A673 (cell line): Measurements from ENCODE around the gene FLT3.

Experiments used
- CTCF ChIP-seq: fragments of 300-800, 200-600 bp; sonication (generic); conservative IDR thresholded peaks from 2 replicates; pipeline ENCODE4 v1.5.1; 2017; ENCODE audit warnings: low read depth, mild to moderate bottlenecking, antibody characterized with exemption, low read length, moderate library complexity, mixed read lengths
- EZH2 ChIP-seq: fragments of 200-600 bp; sonication (generic); IDR thresholded peaks from 2 replicates; pipeline ENCODE4 v1.6.1; 2017; ENCODE audit warnings: borderline replicate concordance, low read depth, mild to moderate bottlenecking, mixed read lengths, antibody characterized with exemption, low read length; ENCODE audit not compliant: poor library complexity, severe bottlenecking

GRCh38 chr13:27978301-27978968 is 121.9 kb downstream of the FLT3 start:
- TF ChIP-seq CTCF (no peak), EZH2 (no peak)
